ELF-1 (cell line): ENCODE data around the gene UNC13C.

Experiments used
- DNase-seq: peaks from one replicate; pipeline ENCODE4 v3.0.0-alpha.2; 2016; ENCODE audit warnings: low read depth, low spot score

UNC13C gene

DNA sequence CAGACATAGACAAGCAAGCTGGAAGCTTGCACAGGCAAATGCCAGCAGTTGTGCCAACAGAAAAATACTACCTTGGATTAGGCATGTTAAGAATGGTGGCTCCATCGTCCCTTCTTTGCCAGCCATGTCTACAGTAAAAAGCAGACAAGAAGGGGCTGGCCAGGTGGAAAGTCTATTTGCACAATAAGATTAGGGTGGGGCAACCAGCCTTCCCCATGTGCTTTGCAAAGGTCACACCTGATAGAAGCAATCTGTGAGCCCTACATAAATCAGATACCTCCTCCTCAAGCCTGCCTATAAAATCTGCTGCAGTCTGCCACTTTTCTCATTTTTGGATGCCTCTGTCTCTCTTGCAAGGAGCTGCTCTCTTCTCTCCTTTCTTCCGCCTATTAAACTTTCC is 662.6 kb downstream of the UNC13C start:
- no peak for DNase-seq

DNA sequence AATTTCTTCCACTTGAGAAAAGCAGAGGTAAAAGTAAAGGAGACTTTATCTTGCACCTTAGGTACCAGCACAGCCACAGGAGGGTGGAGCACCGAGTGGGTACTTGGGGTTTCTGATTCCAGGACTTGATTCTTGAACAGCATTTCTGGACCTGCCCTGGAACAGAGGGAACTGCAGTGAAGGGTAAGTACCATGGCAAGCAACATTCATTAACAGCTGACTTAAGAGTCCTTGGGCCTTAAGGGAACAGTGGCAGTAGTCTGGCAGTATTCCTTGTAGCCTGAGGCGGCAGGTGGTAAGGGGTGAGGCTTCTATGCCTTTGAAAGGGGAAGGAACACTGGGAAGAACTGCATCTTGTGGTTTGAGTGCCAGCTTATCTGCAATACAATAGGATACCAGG is 666.6 kb downstream of the UNC13C start:
- no peak for DNase-seq

GRCh38 chr15:54659646-54660045 is 681.4 kb downstream of the UNC13C start:
- DNase-seq = no peak

DNA sequence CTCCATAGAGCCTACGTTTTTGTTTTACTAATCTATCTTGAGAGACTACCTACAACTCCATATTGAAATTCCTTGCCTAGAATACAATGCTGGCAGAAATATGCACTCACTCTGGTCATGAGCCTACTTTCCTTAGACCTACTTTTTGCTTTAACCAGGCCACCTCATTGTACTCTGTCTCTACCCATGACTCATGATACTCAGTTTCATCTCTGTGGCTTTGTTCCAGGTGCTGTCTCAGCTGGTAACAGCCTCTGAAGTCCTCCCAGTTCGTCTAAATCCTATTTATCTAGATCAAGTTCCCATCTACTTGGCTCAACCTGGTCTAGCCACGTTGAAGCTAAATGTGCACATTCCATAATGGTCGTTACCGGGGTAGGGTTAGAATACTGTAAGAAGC is 682.1 kb downstream of the UNC13C start:
- DNase-seq = no peak

GRCh38 chr15:54675241-54675640 is 697.0 kb downstream of the UNC13C start:
- no peak for DNase-seq

DNA sequence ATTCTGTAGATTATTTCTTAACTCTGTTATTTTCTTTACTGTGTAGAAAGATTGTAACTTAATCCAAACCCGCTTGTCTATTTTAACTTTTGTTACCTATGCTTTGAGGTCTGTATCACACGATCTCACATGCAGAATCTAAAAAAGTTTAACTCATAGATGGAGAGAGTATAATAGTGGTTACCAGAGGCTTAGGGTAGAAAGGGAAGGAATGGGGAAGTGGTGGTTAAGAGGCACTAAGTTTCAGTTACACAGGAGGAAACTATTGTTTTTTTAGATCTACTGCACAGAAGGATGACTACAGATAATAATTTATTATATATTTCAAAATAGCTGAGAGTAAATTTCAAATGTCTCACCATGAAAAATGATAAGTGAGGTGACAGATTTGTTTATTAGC is 703.3 kb downstream of the UNC13C start:
- no peak for DNase-seq
